HepG2 (cell line): Measurements from ENCODE around the gene IRGQ. TPM values are rescaled to one million over a fixed set of nuclear protein-coding genes. Genes with fewer than 3 reads are reported as not detected.

Experiments
- CHCHD3 ChIP-seq: sonication (generic); formaldehyde crosslinking; IDR thresholded peaks from 2 replicates; pipeline ENCODE4 v1.8.0; 2022; ENCODE audit warnings: mild to moderate bottlenecking, missing genetic modification reagents, moderate library complexity
- DMAP1 ChIP-seq: IDR thresholded peaks from 2 replicates; pipeline ENCODE4 v1.6.1; 2016
- ISX ChIP-seq: sonication (generic); formaldehyde crosslinking; conservative IDR thresholded peaks from 2 replicates; pipeline ENCODE4 v1.5.0; 2020; ENCODE audit warnings: missing genetic modification reagents
- KAT8 ChIP-seq: IDR thresholded peaks from 2 replicates; pipeline ENCODE4 v1.6.1; 2016; ENCODE audit warnings: missing genetic modification reagents, missing compliant biosample characterization
- KDM5A ChIP-seq: fragments of 200-600 bp; sonication (generic); IDR thresholded peaks from 2 replicates; pipeline ENCODE4 v1.7.0; 2018; ENCODE audit warnings: antibody characterized with exemption, mild to moderate bottlenecking, low read length, borderline replicate concordance
- POLR2A ChIP-seq, 2 experiments: IDR thresholded peaks; 2 replicates each; pipeline ENCODE4 v1.6.1; 2011; ENCODE audit warnings: low read depth in 2 of 2, low read length in 2 of 2, mild to moderate bottlenecking in 1 of 2, moderate library complexity in 1 of 2; ENCODE audit not compliant: insufficient read depth in 1 of 2
- ZFY ChIP-seq: sonication (generic); formaldehyde crosslinking; IDR thresholded peaks from 2 replicates; pipeline ENCODE4 v1.4.0; 2020; ENCODE audit warnings: missing genetic modification reagents
- ZMYM4 ChIP-seq: sonication (generic); formaldehyde crosslinking; IDR thresholded peaks from 2 replicates; pipeline ENCODE4 v1.8.1; 2023; ENCODE audit warnings: mild to moderate bottlenecking, missing genetic modification reagents
- ZNF124 ChIP-seq: sonication (generic); formaldehyde crosslinking; IDR thresholded peaks from 2 replicates; pipeline ENCODE4 v1.4.0; 2020; ENCODE audit warnings: missing genetic modification reagents
- ZNF253 ChIP-seq: sonication (generic); formaldehyde crosslinking; IDR thresholded peaks from 2 replicates; pipeline ENCODE4 v1.8.0; 2022; ENCODE audit warnings: mild to moderate bottlenecking, missing genetic modification reagents, borderline replicate concordance
- ZNF484 ChIP-seq: sonication (generic); formaldehyde crosslinking; IDR thresholded peaks from 2 replicates; pipeline ENCODE4 v1.5.1; 2020; ENCODE audit warnings: mild to moderate bottlenecking, low read depth, missing genetic modification reagents, borderline replicate concordance
- ZNF570 ChIP-seq: sonication (generic); formaldehyde crosslinking; IDR thresholded peaks from 2 replicates; pipeline ENCODE4 v1.4.0; 2020; ENCODE audit warnings: mild to moderate bottlenecking, missing genetic modification reagents, borderline replicate concordance
- ZNF790 ChIP-seq: sonication (generic); formaldehyde crosslinking; IDR thresholded peaks from 2 replicates; pipeline ENCODE4 v1.8.0; 2022; ENCODE audit warnings: missing genetic modification reagents, mild to moderate bottlenecking, borderline replicate concordance
- ZSCAN25 ChIP-seq: sonication (generic); formaldehyde crosslinking; IDR thresholded peaks from 2 replicates; pipeline ENCODE4 v1.8.0; 2022; ENCODE audit warnings: mild to moderate bottlenecking, missing genetic modification reagents
- polyA plus RNA-seq, 8 experiments: library from polyadenylated mRNA; depleted of rRNA in 3 of 8; stranded (reverse) in 7 of 8; unstranded in 1 of 8; fragments of >200 nt; fragmentation: Illumina TruSeq in 4 of 8; extraction: Trizol in 4 of 8; gene quantifications; 2 replicates each; pipeline versions ENCODE4 v1.2.1 to v1.2.3, GENCODE V29; 2011 to 2016; ENCODE audit warnings: low read depth in 4 of 8, missing spikeins in 1 of 8, mixed read lengths in 1 of 8; ENCODE audit not compliant: insufficient read depth in 1 of 8
- total RNA-seq, 5 experiments: library from RNA; depleted of rRNA; stranded (reverse); fragments of >200 nt; fragmentation: Illumina TruSeq; extraction: Trizol; gene quantifications; 2 replicates each; pipeline ENCODE4 v1.2.3, GENCODE V29; 2016; ENCODE audit warnings: low read depth in 1 of 5
- TF ChIP-seq, protein P1 (sequence below): sonication (generic); formaldehyde crosslinking; IDR thresholded peaks from 2 replicates; pipeline ENCODE4 v1.4.0; 2020; ENCODE audit warnings: missing genetic modification reagents, borderline replicate concordance
- TF ChIP-seq, protein P2 (sequence below): sonication (generic); formaldehyde crosslinking; conservative IDR thresholded peaks from 2 replicates; pipeline ENCODE4 v1.8.0; 2022; ENCODE audit warnings: low read depth, missing genetic modification reagents
- TF ChIP-seq, protein P3 (sequence below): sonication (generic); formaldehyde crosslinking; IDR thresholded peaks from 2 replicates; pipeline ENCODE4 v1.4.0; 2020; ENCODE audit warnings: low read depth, mild to moderate bottlenecking, missing genetic modification reagents
- TF ChIP-seq, protein P4 (sequence below): sonication (generic); formaldehyde crosslinking; IDR thresholded peaks from 2 replicates; pipeline ENCODE4 v1.8.1; 2023; ENCODE audit warnings: mild to moderate bottlenecking, missing genetic modification reagents

Gene IRGQ
- total and polyA plus RNA-seq, 2 of the 13 experiments (the other 11 are each of a cell fraction or from before 2014, with no cell fraction given), result 11.6 to 12.4 TPM

DNA sequence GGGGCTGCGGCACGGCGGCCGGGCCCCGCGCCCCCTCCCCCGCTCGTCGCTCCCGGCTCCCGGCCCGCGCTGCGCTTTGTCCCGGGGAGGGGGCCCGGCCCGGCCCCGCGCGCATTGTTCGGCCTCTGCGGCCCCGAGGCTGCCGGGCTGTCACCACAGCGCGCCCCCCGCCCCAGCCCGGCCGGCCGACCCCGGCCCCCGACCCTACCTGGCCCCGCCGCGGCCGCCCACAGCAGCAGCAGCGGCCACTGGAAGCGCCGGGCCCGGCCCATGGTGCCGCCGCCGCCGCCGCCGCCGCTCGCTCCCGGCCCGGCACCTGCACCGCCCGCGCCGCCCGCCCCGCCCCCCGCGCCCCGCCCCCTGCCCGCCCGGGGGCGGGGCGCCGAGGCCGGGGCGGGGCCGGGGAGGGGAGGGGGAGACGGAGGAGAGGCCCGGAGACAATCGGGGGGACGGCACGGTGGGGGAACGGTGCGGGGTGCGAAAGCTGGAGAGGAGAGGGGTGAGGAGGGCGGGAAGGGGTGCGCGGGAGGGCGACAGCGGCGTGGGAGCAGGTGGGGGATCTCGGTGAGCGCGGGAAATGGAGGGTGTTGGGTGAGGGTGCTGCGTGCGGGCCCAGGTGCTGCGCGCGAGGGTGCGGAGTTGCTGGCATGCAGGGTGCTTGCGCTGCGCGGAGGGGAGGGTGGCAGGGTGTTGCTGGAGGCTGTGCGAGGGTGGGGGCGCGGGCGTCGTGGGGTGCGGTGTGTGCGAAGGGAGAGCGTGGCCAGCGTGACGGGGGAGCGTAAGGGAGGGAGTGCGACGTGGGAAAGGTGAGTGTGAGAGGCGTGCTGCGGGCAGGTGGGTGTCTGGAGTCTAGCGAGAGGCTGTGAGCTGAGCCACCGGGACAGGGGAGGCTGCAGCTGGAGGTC is 43.8 kb upstream of the IRGQ start, which contains the start of gene CADM4 (continued):
- TF ChIP-seq, protein P1, sequence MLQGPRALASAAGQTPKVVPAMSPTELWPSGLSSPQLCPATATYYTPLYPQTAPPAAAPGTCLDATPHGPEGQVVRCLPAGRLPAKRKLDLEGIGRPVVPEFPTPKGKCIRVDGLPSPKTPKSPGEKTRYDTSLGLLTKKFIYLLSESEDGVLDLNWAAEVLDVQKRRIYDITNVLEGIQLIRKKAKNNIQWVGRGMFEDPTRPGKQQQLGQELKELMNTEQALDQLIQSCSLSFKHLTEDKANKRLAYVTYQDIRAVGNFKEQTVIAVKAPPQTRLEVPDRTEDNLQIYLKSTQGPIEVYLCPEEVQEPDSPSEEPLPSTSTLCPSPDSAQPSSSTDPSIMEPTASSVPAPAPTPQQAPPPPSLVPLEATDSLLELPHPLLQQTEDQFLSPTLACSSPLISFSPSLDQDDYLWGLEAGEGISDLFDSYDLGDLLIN (CRISPR knock-in tag), result no peak
- TF ChIP-seq ZFY (peak; percentile 37; the same call in 1 of the 2 replicates), ZNF790 (CRISPR knock-in tag) (no peak), ZNF124 (no peak), POLR2A (IDR thresholded peaks at IDR 0.05; ENCODE audit: insufficient read depth in 1 of 2, low read depth in 2 of 2, low read length in 2 of 2) (peak in 1 of 2 experiments; percentile 66; a peak in 2 of 4 replicates), KAT8 (no peak), KDM5A (no peak), ZSCAN25 (peak; percentile 91), ZMYM4 (peak; percentile 16; the same call in 1 of the 2 replicates), ZNF253 (0 out of 2 replicates have a peak, but pooled peaks have one; percentile 49), ISX (CRISPR knock-in tag) (no peak), ZNF484 (CRISPR knock-in tag) (no peak), CHCHD3 (peak; percentile 84; the same call in 1 of the 2 replicates), ZNF570 (CRISPR knock-in tag) (no peak), DMAP1 (CRISPR knock-in tag) (0 out of 2 replicates have a peak, but pooled peaks have one; percentile 34)
- TF ChIP-seq, protein P2, sequence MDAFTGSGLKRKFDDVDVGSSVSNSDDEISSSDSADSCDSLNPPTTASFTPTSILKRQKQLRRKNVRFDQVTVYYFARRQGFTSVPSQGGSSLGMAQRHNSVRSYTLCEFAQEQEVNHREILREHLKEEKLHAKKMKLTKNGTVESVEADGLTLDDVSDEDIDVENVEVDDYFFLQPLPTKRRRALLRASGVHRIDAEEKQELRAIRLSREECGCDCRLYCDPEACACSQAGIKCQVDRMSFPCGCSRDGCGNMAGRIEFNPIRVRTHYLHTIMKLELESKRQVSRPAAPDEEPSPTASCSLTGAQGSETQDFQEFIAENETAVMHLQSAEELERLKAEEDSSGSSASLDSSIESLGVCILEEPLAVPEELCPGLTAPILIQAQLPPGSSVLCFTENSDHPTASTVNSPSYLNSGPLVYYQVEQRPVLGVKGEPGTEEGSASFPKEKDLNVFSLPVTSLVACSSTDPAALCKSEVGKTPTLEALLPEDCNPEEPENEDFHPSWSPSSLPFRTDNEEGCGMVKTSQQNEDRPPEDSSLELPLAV (CRISPR knock-in tag), result no peak
- TF ChIP-seq, protein P3, sequence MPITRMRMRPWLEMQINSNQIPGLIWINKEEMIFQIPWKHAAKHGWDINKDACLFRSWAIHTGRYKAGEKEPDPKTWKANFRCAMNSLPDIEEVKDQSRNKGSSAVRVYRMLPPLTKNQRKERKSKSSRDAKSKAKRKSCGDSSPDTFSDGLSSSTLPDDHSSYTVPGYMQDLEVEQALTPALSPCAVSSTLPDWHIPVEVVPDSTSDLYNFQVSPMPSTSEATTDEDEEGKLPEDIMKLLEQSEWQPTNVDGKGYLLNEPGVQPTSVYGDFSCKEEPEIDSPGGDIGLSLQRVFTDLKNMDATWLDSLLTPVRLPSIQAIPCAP (CRISPR knock-in tag), result no peak
- TF ChIP-seq, protein P4, sequence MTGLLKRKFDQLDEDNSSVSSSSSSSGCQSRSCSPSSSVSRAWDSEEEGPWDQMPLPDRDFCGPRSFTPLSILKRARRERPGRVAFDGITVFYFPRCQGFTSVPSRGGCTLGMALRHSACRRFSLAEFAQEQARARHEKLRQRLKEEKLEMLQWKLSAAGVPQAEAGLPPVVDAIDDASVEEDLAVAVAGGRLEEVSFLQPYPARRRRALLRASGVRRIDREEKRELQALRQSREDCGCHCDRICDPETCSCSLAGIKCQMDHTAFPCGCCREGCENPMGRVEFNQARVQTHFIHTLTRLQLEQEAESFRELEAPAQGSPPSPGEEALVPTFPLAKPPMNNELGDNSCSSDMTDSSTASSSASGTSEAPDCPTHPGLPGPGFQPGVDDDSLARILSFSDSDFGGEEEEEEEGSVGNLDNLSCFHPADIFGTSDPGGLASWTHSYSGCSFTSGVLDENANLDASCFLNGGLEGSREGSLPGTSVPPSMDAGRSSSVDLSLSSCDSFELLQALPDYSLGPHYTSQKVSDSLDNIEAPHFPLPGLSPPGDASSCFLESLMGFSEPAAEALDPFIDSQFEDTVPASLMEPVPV (CRISPR knock-in tag), result peak; percentile 77; the same call in 1 of the 2 replicates
